AG04449 (cell line): ENCODE data around the gene PRRC2B.

Experiments used
- CTCF ChIA-PET: fragments of 350-600 bp; formaldehyde crosslinking; extraction: SDS; loops from one replicate; lab custom pipeline; 2021; ENCODE audit warnings: antibody characterized with exemption; lab: Yijun Ruan, JAX
- POLR2A ChIA-PET: fragments of 400-600, 350-600 bp; formaldehyde crosslinking; extraction: SDS; loops from one replicate; lab custom pipeline; 2020; ENCODE audit warnings: antibody characterized with exemption, inconsistent platforms; lab: Yijun Ruan, JAX
- DNase-seq: peaks from one replicate; pipeline ENCODE4 v3.0.0-alpha.2; 2010; ENCODE audit warnings: low read depth, low spot score
- H3K4me3 ChIP-seq: 2 replicates; pipeline ENCODE4 v1.5.1; 2011; ENCODE audit warnings: low read depth, mild to moderate bottlenecking, control low read depth, low read length
- TF ChIP-seq, protein P1 (sequence below): IDR thresholded peaks from one replicate; pipeline ENCODE4 v1.5.1; 2011; ENCODE audit warnings: mild to moderate bottlenecking, moderate library complexity, low read length, control low read depth, inconsistent platforms; ENCODE audit not compliant: insufficient read depth; ENCODE audit errors: missing control alignments

The PRRC2B gene

DNA sequence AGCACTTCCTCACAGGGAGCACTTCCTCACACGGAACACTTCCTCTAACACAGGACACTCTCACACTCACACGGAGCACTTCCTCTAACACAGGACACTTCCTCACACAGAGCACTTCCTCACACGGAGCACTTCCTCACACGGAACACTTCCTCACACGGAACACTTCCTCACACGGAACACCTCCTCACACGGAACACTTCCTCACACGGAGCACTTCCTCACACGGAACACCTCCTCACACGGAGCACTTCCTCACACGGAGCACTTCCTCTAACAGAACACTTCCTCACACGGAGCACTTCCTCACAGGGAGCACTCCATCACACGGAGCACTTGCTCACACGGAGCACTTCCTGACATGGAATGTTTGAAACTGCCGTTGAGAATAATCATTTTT, 122.2 kb downstream of the PRRC2B start:
- TF ChIP-seq, protein P1, sequence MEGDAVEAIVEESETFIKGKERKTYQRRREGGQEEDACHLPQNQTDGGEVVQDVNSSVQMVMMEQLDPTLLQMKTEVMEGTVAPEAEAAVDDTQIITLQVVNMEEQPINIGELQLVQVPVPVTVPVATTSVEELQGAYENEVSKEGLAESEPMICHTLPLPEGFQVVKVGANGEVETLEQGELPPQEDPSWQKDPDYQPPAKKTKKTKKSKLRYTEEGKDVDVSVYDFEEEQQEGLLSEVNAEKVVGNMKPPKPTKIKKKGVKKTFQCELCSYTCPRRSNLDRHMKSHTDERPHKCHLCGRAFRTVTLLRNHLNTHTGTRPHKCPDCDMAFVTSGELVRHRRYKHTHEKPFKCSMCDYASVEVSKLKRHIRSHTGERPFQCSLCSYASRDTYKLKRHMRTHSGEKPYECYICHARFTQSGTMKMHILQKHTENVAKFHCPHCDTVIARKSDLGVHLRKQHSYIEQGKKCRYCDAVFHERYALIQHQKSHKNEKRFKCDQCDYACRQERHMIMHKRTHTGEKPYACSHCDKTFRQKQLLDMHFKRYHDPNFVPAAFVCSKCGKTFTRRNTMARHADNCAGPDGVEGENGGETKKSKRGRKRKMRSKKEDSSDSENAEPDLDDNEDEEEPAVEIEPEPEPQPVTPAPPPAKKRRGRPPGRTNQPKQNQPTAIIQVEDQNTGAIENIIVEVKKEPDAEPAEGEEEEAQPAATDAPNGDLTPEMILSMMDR, result no peak
- ChIA-PET POLR2A (no interaction called here), CTCF (no interaction called here)
- no peak for DNase-seq
- H3K4me3 ChIP-seq, result no peak overlapping the region

DNA sequence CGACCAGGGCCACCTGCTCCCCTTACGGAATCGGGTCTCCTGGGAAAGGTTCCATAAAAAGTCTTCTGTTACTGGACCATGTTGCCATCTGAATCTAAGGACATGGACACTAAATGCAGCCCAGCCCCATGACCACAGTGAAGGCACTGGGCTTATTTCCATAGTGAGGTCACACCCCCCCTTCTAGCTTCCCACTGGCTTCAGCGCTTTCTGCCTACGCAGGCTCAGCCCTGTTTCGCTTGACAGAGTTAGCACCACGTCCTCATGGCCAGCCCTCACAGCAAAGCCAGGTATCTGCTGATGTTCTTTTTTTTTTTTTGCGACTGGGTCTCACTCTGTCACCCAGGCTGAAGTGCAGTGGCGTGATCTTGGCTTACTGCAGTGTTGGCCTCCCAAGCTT, 123.0 kb downstream of the PRRC2B start:
- TF ChIP-seq, protein P1, result no peak
- ChIA-PET POLR2A (no interaction called here), CTCF (interaction anchor here (1.0 kb wide), 1 partner anchor 13 kb away, joined by 3 read pairs; no protein-coding TSS in a partner anchor)
- DNase-seq, result no peak
- H3K4me3 ChIP-seq, result no peak overlapping the region

- no peak for DNase-seq
- ChIA-PET CTCF (no interaction called here), POLR2A (no interaction called here)
- no peak overlapping the region for H3K4me3 ChIP-seq
- TF ChIP-seq, protein P1, result no peak
Observed at GRCh38 chr9:131517761-131518190, 123.9 kb downstream of the PRRC2B start.

DNA sequence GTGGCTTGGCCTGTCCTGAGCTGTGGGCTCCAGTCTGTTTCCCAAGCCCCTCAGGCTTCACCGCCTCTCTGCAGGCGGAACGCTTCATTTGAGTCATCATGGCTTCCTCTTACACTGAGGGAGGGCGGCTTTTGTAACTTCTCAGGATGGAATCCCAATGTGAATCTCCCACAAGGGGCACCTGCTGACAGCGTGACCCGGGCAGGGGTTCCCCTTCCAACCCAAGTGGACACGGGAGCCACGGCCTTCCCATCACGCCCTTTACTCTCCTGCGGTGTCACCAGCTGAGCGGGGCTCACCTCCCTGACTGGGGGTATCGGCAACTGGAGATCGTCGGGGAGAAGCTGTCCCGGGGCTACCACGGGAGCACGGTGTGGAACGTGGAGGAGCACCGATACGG, 124.7 kb downstream of the PRRC2B start:
- POLR2A ChIA-PET, result no interaction called here
- TF ChIP-seq, protein P1, result no peak
- CTCF ChIA-PET, result no interaction called here
- no peak for DNase-seq
- no peak overlapping the region for H3K4me3 ChIP-seq

DNA sequence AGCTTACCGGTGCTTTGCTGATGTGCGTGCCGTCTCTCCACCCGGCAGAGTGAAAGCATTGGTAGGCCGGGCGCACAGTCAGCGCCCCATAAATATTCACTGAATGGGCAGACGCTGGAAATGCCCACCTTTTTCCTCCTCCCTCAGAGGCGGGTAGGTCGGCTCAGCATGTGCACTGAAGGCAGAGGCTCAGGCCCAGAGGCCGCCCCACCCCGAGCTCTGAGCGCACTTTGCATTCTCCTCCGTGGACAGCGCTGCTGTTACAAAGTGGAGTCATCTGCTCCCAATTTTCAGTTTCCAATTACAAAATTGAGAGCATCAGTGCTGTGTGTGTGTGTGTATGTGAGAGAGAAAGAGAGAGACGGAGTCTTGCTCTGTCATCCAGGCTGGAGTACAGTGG, 126.6 kb downstream of the PRRC2B start:
- no peak for DNase-seq
- no peak overlapping the region for H3K4me3 ChIP-seq
- CTCF ChIA-PET, result interaction anchor here (1.0 to 1.1 kb wide), 2 partner anchors 220 to 342 kb away, joined by 3 to 4 read pairs; partner anchors contain the start of gene RAPGEF1
- POLR2A ChIA-PET, result no interaction called here
- TF ChIP-seq, protein P1, result no peak

- H3K4me3 ChIP-seq, result no peak overlapping the region
- CTCF ChIA-PET, result no interaction called here
- no peak for DNase-seq
- POLR2A ChIA-PET, result no interaction called here
- TF ChIP-seq, protein P1, result no peak
Observed at GRCh38 chr9:131521203-131521602, 127.3 kb downstream of the PRRC2B start.
